GM18861 (cell line): ENCODE measurements around the gene VRTN.
"Not testable (repeated sequence)": the region's sequence is repeated elsewhere in the genome, so short reads cannot be mapped to it uniquely, and the experiment has no call there.

Experiments
- ATAC-seq: cut with Tn5 transposase; IDR thresholded peaks from one replicate; pipeline ENCODE4 v1.9.1; 2021; ENCODE audit not compliant: unreplicated experiment

The VRTN gene

GRCh38 chr14:74348735-74349463 lies 628 bp downstream of the VRTN start:
- ATAC-seq, result no peak

- no peak for ATAC-seq
Observed at GRCh38 chr14:74349757-74350156, 1.5 kb downstream of the VRTN start.

GRCh38 chr14:74350211-74350927 lies 2.1 kb downstream of the VRTN start:
- no peak for ATAC-seq

- no peak for ATAC-seq
Observed at GRCh38 chr14:74350928-74351323, 2.7 kb downstream of the VRTN start.

- no peak for ATAC-seq
Observed at GRCh38 chr14:74356892-74357575, 8.8 kb downstream of the VRTN start.

- no peak for ATAC-seq
Observed at GRCh38 chr14:74357585-74357984, 9.3 kb downstream of the VRTN start.

- ATAC-seq, result no peak
Observed at GRCh38 chr14:74358176-74358829, 10.0 kb downstream of the VRTN start.

- no peak for ATAC-seq
Observed at GRCh38 chr14:74360163-74360562, 11.9 kb downstream of the VRTN start.

GRCh38 chr14:74362361-74362915 lies 14.2 kb downstream of the VRTN start:
- no peak for ATAC-seq

- no peak for ATAC-seq
Observed at GRCh38 chr14:74364271-74364880, 16.1 kb downstream of the VRTN start.

GRCh38 chr14:74368026-74368425 lies 19.8 kb downstream of the VRTN start:
- ATAC-seq, result no peak

- no peak for ATAC-seq
Observed at GRCh38 chr14:74368441-74368840, 20.2 kb downstream of the VRTN start.

GRCh38 chr14:74377976-74378690 lies 29.9 kb downstream of the VRTN start:
- ATAC-seq, result no peak

- no peak for ATAC-seq
Observed at GRCh38 chr14:74380172-74380571, 31.9 kb downstream of the VRTN start.

- no peak for ATAC-seq
Observed at GRCh38 chr14:74380845-74381244, 32.6 kb downstream of the VRTN start.

- ATAC-seq, result not testable (repeated sequence)
Observed at GRCh38 chr14:74381571-74381970, 33.3 kb downstream of the VRTN start.

GRCh38 chr14:74382231-74382630 lies 34.0 kb downstream of the VRTN start:
- no peak for ATAC-seq

- no peak for ATAC-seq
Observed at GRCh38 chr14:74389980-74390379, 41.7 kb downstream of the VRTN start.

- not testable (repeated sequence) for ATAC-seq
Observed at GRCh38 chr14:74390505-74390904, 42.2 kb downstream of the VRTN start.

- ATAC-seq, result no peak
Observed at GRCh38 chr14:74391479-74391878, 43.2 kb downstream of the VRTN start.
